Endothelial cell of umbilical vein (primary cell): Measurements from ENCODE around the gene CSNK1D.

Experiments
- FOS ChIP-seq: IDR thresholded peaks from 2 replicates; pipeline ENCODE4 v1.6.1; 2011; ENCODE audit warnings: mild to moderate bottlenecking, low read length, moderate library complexity, borderline replicate concordance; ENCODE audit not compliant: insufficient read depth
- POLR2A ChIP-seq: IDR thresholded peaks from 2 replicates; pipeline ENCODE4 v1.6.1; 2012; ENCODE audit warnings: low read depth, mild to moderate bottlenecking, control low read depth, low read length
- POLR2AphosphoS5 ChIP-seq: IDR thresholded peaks from 2 replicates; pipeline ENCODE4 v1.6.1; 2012; ENCODE audit warnings: low read depth, mild to moderate bottlenecking, control low read depth, low read length, moderate library complexity; ENCODE audit not compliant: insufficient read depth
- TF ChIP-seq, protein P1 (sequence below), 2 donors: IDR thresholded peaks; 1 replicate in 1 of 2; 2 replicates in 1 of 2; pipeline ENCODE4 v1.5.1; 2011; ENCODE audit warnings: low read length in 2 of 2, mild to moderate bottlenecking in 2 of 2, moderate library complexity in 2 of 2, control low read depth in 1 of 2, inconsistent platforms in 1 of 2, low read depth in 1 of 2; ENCODE audit not compliant: insufficient read depth in 1 of 2; ENCODE audit errors: extremely low read depth in 1 of 2

DNA sequence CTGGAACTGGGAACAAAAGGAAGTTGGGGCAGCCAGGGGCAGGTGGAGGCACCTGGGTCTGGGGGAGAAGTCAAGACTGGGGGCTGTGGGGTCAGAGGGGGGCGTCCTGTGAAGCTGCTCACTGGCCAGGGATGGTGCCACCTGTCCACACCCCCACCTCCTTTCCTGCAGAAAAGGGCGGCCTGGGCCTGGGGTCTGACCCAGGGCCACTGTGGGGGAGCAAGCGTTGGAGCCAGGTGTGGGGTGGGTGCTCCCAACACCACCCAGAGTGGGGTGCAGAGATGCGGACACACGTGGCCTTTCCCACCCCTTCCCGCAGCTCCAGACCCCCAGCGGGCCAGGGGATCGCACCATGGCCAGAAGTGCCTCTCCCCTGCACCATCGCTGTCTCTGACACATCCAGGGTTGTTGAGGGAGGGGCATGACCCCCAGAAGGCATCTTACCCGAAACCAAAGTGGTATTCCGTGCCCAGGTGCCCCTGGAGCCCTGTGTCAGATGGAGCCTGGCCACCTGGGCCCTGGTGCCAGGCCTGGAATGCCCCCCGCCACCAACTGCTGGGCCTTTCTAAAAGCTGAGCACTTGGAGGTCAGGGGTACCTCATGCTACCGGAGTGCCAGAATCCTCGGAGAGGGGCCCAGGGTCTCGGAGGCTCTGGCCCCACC, 47.2 kb downstream of the CSNK1D start:
- no peak for TF ChIP-seq POLR2A
- no peak for TF ChIP-seq FOS
- TF ChIP-seq, protein P1, sequence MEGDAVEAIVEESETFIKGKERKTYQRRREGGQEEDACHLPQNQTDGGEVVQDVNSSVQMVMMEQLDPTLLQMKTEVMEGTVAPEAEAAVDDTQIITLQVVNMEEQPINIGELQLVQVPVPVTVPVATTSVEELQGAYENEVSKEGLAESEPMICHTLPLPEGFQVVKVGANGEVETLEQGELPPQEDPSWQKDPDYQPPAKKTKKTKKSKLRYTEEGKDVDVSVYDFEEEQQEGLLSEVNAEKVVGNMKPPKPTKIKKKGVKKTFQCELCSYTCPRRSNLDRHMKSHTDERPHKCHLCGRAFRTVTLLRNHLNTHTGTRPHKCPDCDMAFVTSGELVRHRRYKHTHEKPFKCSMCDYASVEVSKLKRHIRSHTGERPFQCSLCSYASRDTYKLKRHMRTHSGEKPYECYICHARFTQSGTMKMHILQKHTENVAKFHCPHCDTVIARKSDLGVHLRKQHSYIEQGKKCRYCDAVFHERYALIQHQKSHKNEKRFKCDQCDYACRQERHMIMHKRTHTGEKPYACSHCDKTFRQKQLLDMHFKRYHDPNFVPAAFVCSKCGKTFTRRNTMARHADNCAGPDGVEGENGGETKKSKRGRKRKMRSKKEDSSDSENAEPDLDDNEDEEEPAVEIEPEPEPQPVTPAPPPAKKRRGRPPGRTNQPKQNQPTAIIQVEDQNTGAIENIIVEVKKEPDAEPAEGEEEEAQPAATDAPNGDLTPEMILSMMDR (IDR thresholded peaks at IDR 0.05; ENCODE audit: extremely low read depth in 1 of 2, insufficient read depth in 1 of 2, low read depth in 1 of 2, low read length in 2 of 2), result no peak
- TF ChIP-seq POLR2AphosphoS5, result no peak
